CD4-positive, alpha-beta T cell (primary cell): Measurements from ENCODE around the gene PFKM. TPM values are rescaled to one million over a fixed set of nuclear protein-coding genes. Genes with fewer than 3 reads are reported as not detected.

ENCODE experiments used
- ATAC-seq: fragments of 200-7000 bp; cut with Tn5 transposase; one replicate; pipeline ENCODE4 v1.10.0; 2022; ENCODE audit warnings: mild to moderate bottlenecking; ENCODE audit not compliant: poor library complexity
- CTCF ChIA-PET: fragments of 350-600 bp; sonication (Branson Sonifier 250); formaldehyde crosslinking; loops from one replicate; lab custom pipeline; 2021; ENCODE audit warnings: antibody characterized with exemption, inconsistent platforms; lab: Charles Lee
- POLR2A ChIA-PET: fragments of 350-600 bp; sonication (Branson Sonifier 250); formaldehyde crosslinking; loops from one replicate; lab custom pipeline; 2021; ENCODE audit warnings: antibody characterized with exemption, inconsistent platforms; lab: Charles Lee
- DNase-seq, 14 experiments: peaks; one replicate each; pipeline ENCODE4 v3.0.0-alpha.2; 2013 to 2020; ENCODE audit warnings: mixed read lengths in 2 of 14
- H3K27ac ChIP-seq, 2 donors: one replicate each; pipeline versions ENCODE4 v1.5.1 to v1.7.0; 2013; ENCODE audit warnings: low read length in 2 of 2, low read depth in 1 of 2, mild to moderate bottlenecking in 1 of 2
- H3K27me3 ChIP-seq, 2 experiments: 1 replicate in 1 of 2; 2 replicates in 1 of 2; pipeline versions ENCODE4 v1.6.1 to v1.7.0; 2013; ENCODE audit warnings: low read length in 2 of 2, control low read depth in 1 of 2, mild to moderate bottlenecking in 1 of 2, moderate library complexity in 1 of 2; ENCODE audit not compliant: insufficient read depth in 2 of 2, control insufficient read depth in 1 of 2
- H3K36me3 ChIP-seq: one replicate; pipeline ENCODE4 v1.6.1; 2013; ENCODE audit warnings: low read length, control low read depth; ENCODE audit not compliant: insufficient read depth
- H3K4me1 ChIP-seq: one replicate; pipeline ENCODE4 v1.6.1; 2013; ENCODE audit warnings: low read length, control low read depth; ENCODE audit not compliant: insufficient read depth
- H3K4me3 ChIP-seq: one replicate; pipeline ENCODE4 v1.5.1; 2013; ENCODE audit warnings: mild to moderate bottlenecking, low read length, moderate library complexity
- H3K9me3 ChIP-seq, 2 experiments: 1 replicate in 1 of 2; 2 replicates in 1 of 2; pipeline versions ENCODE4 v1.6.1 to v1.7.0; 2013; ENCODE audit warnings: low read length in 2 of 2, mild to moderate bottlenecking in 2 of 2, control low read depth in 1 of 2, moderate library complexity in 1 of 2; ENCODE audit not compliant: control insufficient read depth in 1 of 2, insufficient read depth in 1 of 2
- H3K27ac Mint-ChIP-seq: one replicate; pipeline ENCODE4 v1.8.0; 2020; ENCODE audit warnings: mixed read lengths
- H3K27me3 Mint-ChIP-seq: one replicate; pipeline ENCODE4 v1.8.0; 2021; ENCODE audit warnings: mixed read lengths
- H3K36me3 Mint-ChIP-seq: one replicate; pipeline ENCODE4 v1.8.0; 2021; ENCODE audit warnings: low read depth, mixed read lengths
- H3K4me1 Mint-ChIP-seq: one replicate; pipeline ENCODE4 v1.8.0; 2021; ENCODE audit warnings: low read depth, mixed read lengths
- H3K4me3 Mint-ChIP-seq: one replicate; pipeline ENCODE4 v1.8.0; 2020; ENCODE audit warnings: mild to moderate bottlenecking, mixed read lengths
- H3K9me3 Mint-ChIP-seq: one replicate; pipeline ENCODE4 v1.8.0; 2020; ENCODE audit warnings: mixed read lengths
- intact Hi-C, 2 experiments: fragments of 100-400 bp; cut with DNase I in 1 of 2; cut with micrococcal nuclease in 1 of 2; formaldehyde crosslinking; loops; one replicate each; pipeline versions ENCODE4 v1.15.1 to v1.9.0; 2023 to 2025; cut with DNase I, micrococcal nuclease
- total RNA-seq, 174 experiments: library from RNA in 2 of 174; stranded (reverse) in 2 of 174; gene quantifications; one replicate each; pipeline ENCODE4 v1.2.3 and lab custom pipeline; 2021 to 2026
- TF ChIP-seq, protein P1 (sequence below): fragments of 200-600 bp; IDR thresholded peaks from one replicate; pipeline ENCODE4 v1.8.0; 2022; ENCODE audit warnings: antibody characterized with exemption, mild to moderate bottlenecking

Gene PFKM
- total RNA-seq, 2 experiments from 2014 or later = 9.3 to 9.4 TPM

DNA sequence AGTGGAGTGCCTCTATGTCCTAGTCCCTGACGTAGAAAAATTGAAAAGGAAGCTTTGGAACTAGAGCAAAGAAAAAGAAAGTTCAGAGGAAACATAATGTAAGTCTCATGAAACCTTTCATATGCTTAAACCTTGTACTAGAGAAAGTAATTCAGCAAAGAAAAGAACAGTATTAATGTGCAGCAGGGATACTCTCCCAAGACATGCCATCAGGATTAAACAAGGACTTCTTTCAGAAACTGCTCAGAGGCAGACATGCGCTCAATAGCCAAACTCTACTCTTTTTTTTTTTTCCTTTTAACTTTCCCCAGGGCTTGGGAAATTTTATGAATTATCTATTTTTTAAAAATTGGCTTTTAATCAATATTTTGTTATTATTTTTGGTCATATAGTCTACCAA, 45.3 kb downstream of the PFKM start:
- H3K27ac Mint-ChIP-seq = no peak overlapping the region
- H3K27me3 ChIP-seq = no peaks in the 10 kb centered on the region
- ChIA-PET POLR2A (interaction anchor here (0.7 kb wide), 1 partner anchor 331 kb away, joined by 3 read pairs; no protein-coding TSS in a partner anchor), CTCF (interaction anchor here (0.8 to 2.3 kb wide), 9 partner anchors 14 to 201 kb away, joined by 3 to 17 read pairs (median 5); partner anchors contain the start of gene TMEM106C)
- no peaks in the 10 kb centered on the region for H3K9me3 ChIP-seq
- TF ChIP-seq, protein P1, sequence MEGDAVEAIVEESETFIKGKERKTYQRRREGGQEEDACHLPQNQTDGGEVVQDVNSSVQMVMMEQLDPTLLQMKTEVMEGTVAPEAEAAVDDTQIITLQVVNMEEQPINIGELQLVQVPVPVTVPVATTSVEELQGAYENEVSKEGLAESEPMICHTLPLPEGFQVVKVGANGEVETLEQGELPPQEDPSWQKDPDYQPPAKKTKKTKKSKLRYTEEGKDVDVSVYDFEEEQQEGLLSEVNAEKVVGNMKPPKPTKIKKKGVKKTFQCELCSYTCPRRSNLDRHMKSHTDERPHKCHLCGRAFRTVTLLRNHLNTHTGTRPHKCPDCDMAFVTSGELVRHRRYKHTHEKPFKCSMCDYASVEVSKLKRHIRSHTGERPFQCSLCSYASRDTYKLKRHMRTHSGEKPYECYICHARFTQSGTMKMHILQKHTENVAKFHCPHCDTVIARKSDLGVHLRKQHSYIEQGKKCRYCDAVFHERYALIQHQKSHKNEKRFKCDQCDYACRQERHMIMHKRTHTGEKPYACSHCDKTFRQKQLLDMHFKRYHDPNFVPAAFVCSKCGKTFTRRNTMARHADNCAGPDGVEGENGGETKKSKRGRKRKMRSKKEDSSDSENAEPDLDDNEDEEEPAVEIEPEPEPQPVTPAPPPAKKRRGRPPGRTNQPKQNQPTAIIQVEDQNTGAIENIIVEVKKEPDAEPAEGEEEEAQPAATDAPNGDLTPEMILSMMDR = no peak
- peaks cover 20% of the 10 kb centered on the region for H3K27me3 Mint-ChIP-seq
- H3K4me1 Mint-ChIP-seq = peaks cover 12% of the 10 kb centered on the region
- no peaks in the 10 kb centered on the region for H3K4me1 ChIP-seq
- no peak overlapping the region for H3K4me3 Mint-ChIP-seq
- DNase-seq = no peak
- no peaks in the 10 kb centered on the region for H3K36me3 ChIP-seq
- no peak for ATAC-seq
- no peak overlapping the region for H3K27ac ChIP-seq
- H3K9me3 Mint-ChIP-seq = no peaks in the 10 kb centered on the region
- H3K4me3 ChIP-seq = no peak overlapping the region
- H3K36me3 Mint-ChIP-seq = no peaks in the 10 kb centered on the region
- intact Hi-C loops = loop anchor here (2.0 kb wide), 4 partner anchors 80 to 450 kb away; partner anchors contain the start of gene TMEM106C (in 1 of the 2)

DNA sequence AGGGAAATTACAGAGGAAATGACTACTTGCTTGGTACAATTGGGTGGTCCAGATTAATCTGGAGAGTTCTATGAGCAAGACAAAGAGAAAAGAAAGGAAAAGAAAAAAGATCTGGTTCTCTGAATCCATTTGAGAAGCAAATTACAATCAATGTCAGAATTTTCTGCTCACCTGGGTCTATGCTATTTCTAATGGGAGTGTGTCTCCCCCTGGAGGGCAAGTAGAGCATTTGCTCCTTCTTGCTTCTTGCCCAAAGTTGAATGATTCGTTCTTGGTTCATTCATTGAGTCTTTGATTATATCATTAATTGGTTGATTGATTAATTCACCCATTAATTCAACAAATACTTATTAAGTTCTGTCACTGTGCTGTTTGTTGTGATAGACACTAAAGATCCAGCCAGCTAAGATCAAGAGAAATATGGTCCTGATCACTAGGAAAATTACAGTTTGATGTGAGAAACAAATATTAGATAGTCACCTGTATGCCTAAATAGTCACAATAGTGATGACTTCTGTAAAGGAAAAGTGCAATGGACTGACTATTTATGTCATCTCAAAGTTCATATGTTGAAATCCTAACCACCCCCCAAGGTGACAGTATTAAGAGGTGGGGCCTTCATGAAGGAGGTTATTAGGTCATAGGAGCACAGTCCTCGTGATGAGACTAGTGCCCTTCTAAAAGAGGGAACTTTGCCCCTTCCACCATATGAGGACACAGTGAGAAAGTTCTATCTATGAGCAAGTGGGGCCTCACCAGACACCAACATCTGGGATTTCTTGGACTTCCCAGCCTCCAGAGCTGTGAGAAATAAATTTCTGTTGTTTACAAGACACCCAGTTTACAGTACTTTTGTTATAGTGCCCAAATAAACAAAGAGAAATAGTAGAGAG, 46.2 kb downstream of the PFKM start:
- Mint-ChIP-seq H3K36me3 (no peaks in the 10 kb centered on the region), H3K9me3 (no peaks in the 10 kb centered on the region), H3K4me1 (peaks cover 7% of the 10 kb centered on the region), H3K27ac (no peak overlapping the region), H3K4me3 (no peak overlapping the region), H3K27me3 (peaks cover 20% of the 10 kb centered on the region)
- ATAC-seq (peak; percentile 87), DNase-seq (peak in 11 of 14 experiments; percentile 11 to 87 (median 44))
- H3K27me3 ChIP-seq = no peaks in the 10 kb centered on the region
- H3K36me3 ChIP-seq = no peaks in the 10 kb centered on the region
- no peaks in the 10 kb centered on the region for H3K4me1 ChIP-seq
- POLR2A ChIA-PET = interaction anchor here (0.7 to 1.3 kb wide), 3 partner anchors 33 to 331 kb away, joined by 3 to 5 read pairs (median 3); partner anchors contain the start of gene SENP1
- intact Hi-C loops = loop anchor here (1.0 to 5.0 kb wide), 11 partner anchors 8 to 452 kb away; partner anchors contain the start of genes TMEM106C (in 2 of the 2) and ASB8 (in 1 of the 2)
- H3K27ac ChIP-seq = no peak overlapping the region
- no peaks in the 10 kb centered on the region for H3K9me3 ChIP-seq
- TF ChIP-seq, protein P1 = peak; percentile 98
- no peak overlapping the region for H3K4me3 ChIP-seq
- CTCF ChIA-PET = interaction anchor here (0.7 to 2.3 kb wide), 14 partner anchors 13 to 289 kb away, joined by 3 to 17 read pairs (median 4); partner anchors contain the start of genes CCDC184, SENP1 and TMEM106C

DNA sequence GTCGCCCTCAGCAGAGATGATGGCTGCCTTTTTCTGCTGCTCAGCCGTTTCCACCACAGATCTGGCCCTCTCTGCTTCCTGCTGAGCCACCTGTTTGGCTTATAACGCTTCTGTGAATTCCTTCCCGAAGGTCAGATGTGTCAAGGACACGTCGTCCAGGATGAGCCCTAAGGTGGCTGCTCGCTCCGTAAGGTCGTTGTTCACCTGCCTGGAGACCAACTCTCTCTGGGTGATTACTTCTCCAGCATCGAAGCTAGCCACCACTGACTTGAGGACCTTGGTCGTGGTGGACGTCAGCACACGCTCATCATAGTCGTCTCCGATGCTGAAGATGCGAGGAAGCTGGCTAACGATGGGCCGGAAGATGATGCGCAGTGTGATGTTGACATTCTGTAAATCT, 49.8 kb downstream of the PFKM start:
- Histone ChIP-seq H3K4me1 (no peaks in the 10 kb centered on the region), H3K36me3 (no peaks in the 10 kb centered on the region), H3K4me3 (no peak overlapping the region), H3K9me3 (no peaks in the 10 kb centered on the region), H3K27ac (no peak overlapping the region), H3K27me3 (no peaks in the 10 kb centered on the region)
- no peaks in the 10 kb centered on the region for H3K9me3 Mint-ChIP-seq
- no peaks in the 10 kb centered on the region for H3K36me3 Mint-ChIP-seq
- no peak overlapping the region for H3K27ac Mint-ChIP-seq
- no peak overlapping the region for H3K4me3 Mint-ChIP-seq
- TF ChIP-seq, protein P1 = no peak
- no peaks in the 10 kb centered on the region for H3K4me1 Mint-ChIP-seq
- ATAC-seq (no peak), DNase-seq (no peak)
- ChIA-PET POLR2A (no interaction called here), CTCF (no interaction called here)
- H3K27me3 Mint-ChIP-seq = peaks cover 13% of the 10 kb centered on the region
- intact Hi-C loops = loop anchor here (5.0 kb wide), 3 partner anchors 207 to 448 kb away; partner anchors contain the start of gene TMEM106C (in 1 of the 2)
